ENCODE measurements around the gene FCAR.
"Not testable (repeated sequence)": the region's sequence is repeated elsewhere in the genome, so short reads cannot be mapped to it uniquely, and the experiment has no call there.

The FCAR gene

GRCh38 chr19:54873990-54874389 lies at the start of gene FCAR:
Gene FCAR (plus strand): TSS chr19:54874235. CDS start chr19:54874290, 55 bp downstream.
- Histone ChIP-seq H3K9ac (ENCODE audit: low read depth, low read length) (no peak within 1 kb of the TSS), H3K36me3 (ENCODE audit: insufficient read depth, low read length) (no peaks in the 10 kb centered on the region), H3K4me1 (ENCODE audit: insufficient read depth, low read length) (peaks cover 3% of the 10 kb centered on the region; the same call in 1 of the 2 replicates), H3K9me3 (ENCODE audit: control insufficient read depth, insufficient read depth, low read length) (no peaks in the 10 kb centered on the region; the same call in 1 of the 2 replicates)

- not testable (repeated sequence) for H3K36me3 ChIP-seq (ENCODE audit: insufficient read depth, low read length); H3K4me1 ChIP-seq (ENCODE audit: insufficient read depth, low read length); H3K9me3 ChIP-seq (ENCODE audit: control insufficient read depth, insufficient read depth, low read length)
Observed at GRCh38 chr19:54824416-54824815, 49.6 kb upstream of the FCAR start.

DNA sequence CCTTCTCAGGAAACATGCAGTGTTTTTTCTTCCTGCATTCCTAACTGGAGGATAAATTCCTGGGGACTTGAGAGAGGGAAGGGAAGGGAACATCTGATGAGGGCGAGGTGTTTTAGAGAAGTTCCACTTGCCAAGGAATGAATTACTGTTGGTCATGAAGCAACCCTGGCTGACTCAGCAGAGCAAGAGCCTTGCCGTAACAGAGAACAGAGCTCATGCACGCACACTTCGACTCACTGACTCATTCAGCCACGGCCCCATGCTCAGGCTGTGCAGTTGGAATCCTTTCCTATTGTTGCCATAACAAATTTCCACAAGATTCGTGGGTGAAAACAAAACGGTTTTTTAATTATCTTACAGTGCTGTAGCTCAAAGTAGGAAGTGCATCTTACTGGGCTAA lies 48.7 kb upstream of the FCAR start:
- not testable (repeated sequence) for H3K9ac ChIP-seq (ENCODE audit: low read depth, low read length); H3K9me3 ChIP-seq (ENCODE audit: control insufficient read depth, insufficient read depth, low read length); H3K4me1 ChIP-seq (ENCODE audit: insufficient read depth, low read length); H3K36me3 ChIP-seq (ENCODE audit: insufficient read depth, low read length)

More at GRCh38 chr19:54824416-54824815, 49.6 kb upstream of the FCAR start:
- H3K9ac ChIP-seq (ENCODE audit: low read depth, low read length): not testable (repeated sequence)

DNA sequence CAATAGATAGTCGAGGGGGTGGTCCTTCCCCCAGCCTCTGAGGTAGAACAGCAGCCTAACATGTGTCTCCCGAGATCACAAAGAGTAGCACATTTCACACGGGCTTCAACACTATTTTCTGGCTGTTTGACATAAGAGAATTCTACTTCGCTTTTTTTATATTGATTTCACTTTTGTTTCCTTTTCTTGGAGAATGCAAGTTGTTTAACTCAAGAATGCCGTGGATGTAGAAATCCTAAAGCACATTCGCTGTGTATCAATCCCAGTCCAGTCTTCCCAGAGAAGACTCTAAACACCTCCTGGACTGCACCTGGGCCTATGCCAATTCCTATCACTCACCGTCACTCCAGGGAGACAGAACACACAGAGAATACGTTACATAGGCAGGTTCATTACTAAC lies 46.0 kb upstream of the FCAR start:
- not testable (repeated sequence) for H3K9ac ChIP-seq (ENCODE audit: low read depth, low read length); H3K9me3 ChIP-seq (ENCODE audit: control insufficient read depth, insufficient read depth, low read length); H3K36me3 ChIP-seq (ENCODE audit: insufficient read depth, low read length); H3K4me1 ChIP-seq (ENCODE audit: insufficient read depth, low read length)

GRCh38 chr19:54832496-54832895 lies 41.5 kb upstream of the FCAR start, which contains the start of gene KIR2DS4:
Gene KIR2DS4 (plus strand): TSS chr19:54832676.
- not testable (repeated sequence) for H3K36me3 ChIP-seq (ENCODE audit: insufficient read depth, low read length); H3K9me3 ChIP-seq (ENCODE audit: control insufficient read depth, insufficient read depth, low read length); H3K9ac ChIP-seq (ENCODE audit: low read depth, low read length); H3K4me1 ChIP-seq (ENCODE audit: insufficient read depth, low read length)

GRCh38 chr19:54835126-54835525 lies 38.9 kb upstream of the FCAR start:
- H3K36me3 ChIP-seq (ENCODE audit: insufficient read depth, low read length); H3K4me1 ChIP-seq (ENCODE audit: insufficient read depth, low read length); H3K9ac ChIP-seq (ENCODE audit: low read depth, low read length); H3K9me3 ChIP-seq (ENCODE audit: control insufficient read depth, insufficient read depth, low read length): not testable (repeated sequence)

DNA sequence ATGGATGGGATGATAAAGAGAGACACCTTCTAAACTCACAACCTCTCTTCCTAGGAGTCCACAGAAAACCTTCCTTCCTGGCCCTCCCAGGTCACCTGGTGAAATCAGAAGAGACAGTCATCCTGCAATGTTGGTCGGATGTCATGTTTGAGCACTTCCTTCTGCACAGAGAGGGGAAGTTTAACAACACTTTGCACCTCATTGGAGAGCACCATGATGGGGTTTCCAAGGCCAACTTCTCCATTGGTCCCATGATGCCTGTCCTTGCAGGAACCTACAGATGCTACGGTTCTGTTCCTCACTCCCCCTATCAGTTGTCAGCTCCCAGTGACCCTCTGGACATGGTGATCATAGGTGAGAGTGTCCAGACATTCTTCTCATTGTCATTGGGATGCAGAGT lies 36.5 kb upstream of the FCAR start:
- H3K9me3 ChIP-seq (ENCODE audit: control insufficient read depth, insufficient read depth, low read length); H3K36me3 ChIP-seq (ENCODE audit: insufficient read depth, low read length); H3K4me1 ChIP-seq (ENCODE audit: insufficient read depth, low read length); H3K9ac ChIP-seq (ENCODE audit: low read depth, low read length): not testable (repeated sequence)

DNA sequence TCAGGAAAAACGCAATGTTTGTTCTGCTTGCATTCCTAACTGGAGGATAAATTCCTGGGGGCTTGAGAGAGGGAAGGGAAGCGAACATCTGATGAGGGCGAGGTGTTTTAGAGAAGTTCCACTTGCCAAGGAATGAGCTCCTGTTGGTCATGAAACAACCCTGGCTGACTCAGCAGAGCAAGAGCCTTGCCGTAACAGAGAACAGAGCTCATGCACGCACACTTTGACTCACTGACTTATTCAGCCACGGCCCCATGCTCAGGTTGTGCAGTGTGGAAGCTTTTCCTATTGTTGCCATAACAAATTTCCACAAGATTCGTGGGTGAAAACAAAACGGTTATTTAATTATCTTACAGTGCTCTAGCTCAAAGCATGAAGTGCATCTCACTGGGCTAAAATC lies 30.9 kb upstream of the FCAR start:
- H3K9ac ChIP-seq (ENCODE audit: low read depth, low read length); H3K9me3 ChIP-seq (ENCODE audit: control insufficient read depth, insufficient read depth, low read length); H3K4me1 ChIP-seq (ENCODE audit: insufficient read depth, low read length); H3K36me3 ChIP-seq (ENCODE audit: insufficient read depth, low read length): not testable (repeated sequence)

- H3K9me3 ChIP-seq (ENCODE audit: control insufficient read depth, insufficient read depth, low read length); H3K36me3 ChIP-seq (ENCODE audit: insufficient read depth, low read length); H3K9ac ChIP-seq (ENCODE audit: low read depth, low read length); H3K4me1 ChIP-seq (ENCODE audit: insufficient read depth, low read length): not testable (repeated sequence)
Observed at GRCh38 chr19:54850061-54850640, 23.9 kb upstream of the FCAR start, which contains the start of gene KIR3DL2. Gene KIR3DL2 (plus strand): TSS chr19:54850443. CDS start chr19:54850476, 33 bp downstream.

DNA sequence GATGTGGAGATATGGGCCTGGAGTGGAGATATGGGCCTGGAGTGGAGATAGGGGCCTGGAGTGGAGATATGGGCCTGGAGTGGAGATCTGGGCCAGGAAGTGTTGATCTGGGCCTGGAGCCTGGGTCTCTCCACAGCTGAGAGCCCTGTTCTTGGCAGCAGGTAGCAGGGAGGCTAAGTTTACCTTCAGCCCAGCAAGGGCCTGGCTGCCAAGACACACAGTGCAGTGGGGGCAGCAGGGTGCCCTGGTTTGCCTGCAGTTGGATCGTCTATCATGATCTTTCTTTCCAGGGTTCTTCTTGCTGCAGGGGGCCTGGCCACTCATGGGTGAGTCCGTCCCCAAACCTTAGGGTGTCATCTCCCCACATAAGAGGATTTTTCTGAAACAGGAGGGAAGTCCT lies 23.1 kb upstream of the FCAR start:
- H3K9me3 ChIP-seq (ENCODE audit: control insufficient read depth, insufficient read depth, low read length): no peaks in the 10 kb centered on the region

DNA sequence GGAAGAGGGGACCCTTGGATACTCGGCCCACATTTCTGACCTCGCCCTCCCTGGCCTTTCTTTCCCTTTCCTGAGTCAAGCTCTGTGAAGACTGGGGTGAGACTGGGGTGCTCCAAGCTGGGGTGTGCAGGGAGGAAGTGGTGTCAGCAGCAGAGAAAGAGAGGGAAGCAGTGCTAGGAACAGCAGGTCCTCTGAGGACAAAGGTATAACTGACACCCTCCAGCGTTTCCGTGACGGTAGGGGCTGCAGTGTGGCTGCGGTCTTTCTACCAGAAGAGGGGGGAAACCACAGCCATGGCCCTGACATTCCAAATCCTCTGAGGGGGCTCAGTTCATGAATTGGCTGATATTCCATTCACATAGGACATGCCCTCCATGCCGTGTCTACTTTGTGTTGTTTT lies 22.7 kb upstream of the FCAR start:
- Histone ChIP-seq H3K9me3 (ENCODE audit: control insufficient read depth, insufficient read depth, low read length) (no peaks in the 10 kb centered on the region), H3K36me3 (ENCODE audit: insufficient read depth, low read length) (no peaks in the 10 kb centered on the region), H3K9ac (ENCODE audit: low read depth, low read length) (no peak overlapping the region), H3K4me1 (ENCODE audit: insufficient read depth, low read length) (no peaks in the 10 kb centered on the region)

More for the DNA sequence above, 23.1 kb upstream of the FCAR start:
- H3K36me3 ChIP-seq (ENCODE audit: insufficient read depth, low read length): no peaks in the 10 kb centered on the region
- no peaks in the 10 kb centered on the region for H3K4me1 ChIP-seq (ENCODE audit: insufficient read depth, low read length)
- H3K9ac ChIP-seq (ENCODE audit: low read depth, low read length): no peak overlapping the region

DNA sequence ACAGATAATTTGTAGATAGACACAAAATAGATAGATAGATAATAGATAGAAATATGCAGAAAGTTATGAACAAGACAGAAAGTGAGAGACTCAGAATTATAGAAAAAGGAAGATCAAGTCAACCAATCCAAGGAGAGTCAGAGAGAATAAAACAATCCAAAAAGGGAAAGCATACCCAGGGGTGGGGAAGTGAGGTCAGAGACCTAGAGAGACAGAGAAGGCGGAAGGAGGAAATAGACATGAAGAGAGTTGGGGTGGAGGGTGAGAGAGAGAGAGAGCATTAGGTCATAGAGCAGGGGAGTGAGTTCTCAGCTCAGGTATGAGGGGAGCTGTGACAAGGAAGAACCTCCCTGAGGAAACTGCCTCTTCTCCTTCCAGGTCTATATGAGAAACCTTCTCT lies 18.8 kb upstream of the FCAR start:
- H3K9ac ChIP-seq (ENCODE audit: low read depth, low read length); H3K4me1 ChIP-seq (ENCODE audit: insufficient read depth, low read length); H3K36me3 ChIP-seq (ENCODE audit: insufficient read depth, low read length); H3K9me3 ChIP-seq (ENCODE audit: control insufficient read depth, insufficient read depth, low read length): not testable (repeated sequence)

DNA sequence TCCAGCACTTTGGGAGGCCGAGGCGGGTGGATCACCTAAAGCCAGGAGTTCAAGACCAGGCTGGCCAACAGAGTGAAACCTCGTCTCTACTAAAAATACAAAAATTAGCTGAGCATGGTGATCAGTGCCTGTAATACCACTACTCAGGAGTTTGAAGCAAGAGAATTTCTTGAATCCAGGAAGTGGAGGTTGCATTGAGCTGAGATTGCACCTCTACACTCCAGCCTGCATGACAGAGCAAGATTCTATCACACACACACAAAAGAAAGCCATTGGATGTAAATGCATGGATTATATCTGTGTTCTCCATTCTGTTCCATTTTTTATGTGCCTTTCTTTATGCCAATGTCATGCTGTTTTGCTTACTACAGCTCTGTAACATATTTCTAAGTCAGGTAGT lies 15.6 kb upstream of the FCAR start:
- H3K36me3 ChIP-seq (ENCODE audit: insufficient read depth, low read length); H3K9ac ChIP-seq (ENCODE audit: low read depth, low read length); H3K9me3 ChIP-seq (ENCODE audit: control insufficient read depth, insufficient read depth, low read length): not testable (repeated sequence)

DNA sequence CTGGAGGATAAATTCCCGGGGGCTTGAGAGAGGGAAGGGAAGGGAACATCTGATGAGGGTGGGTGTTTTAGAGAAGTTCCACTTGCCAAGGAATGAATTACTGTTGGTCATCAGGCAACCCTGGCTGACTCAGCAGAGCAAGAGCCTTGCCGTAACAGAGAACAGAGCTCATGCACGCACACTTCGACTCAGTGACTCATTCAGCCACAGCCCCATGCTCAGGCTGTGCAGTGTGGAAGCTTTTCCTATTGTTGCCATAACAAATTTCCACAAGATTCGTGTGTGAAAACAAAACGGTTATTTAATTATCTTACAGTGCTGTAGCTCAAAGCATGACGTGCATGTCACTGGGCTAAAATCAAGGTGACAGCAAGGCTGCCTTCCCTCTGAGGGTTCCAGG lies 14.6 kb upstream of the FCAR start:
- H3K9me3 ChIP-seq (ENCODE audit: control insufficient read depth, insufficient read depth, low read length); H3K4me1 ChIP-seq (ENCODE audit: insufficient read depth, low read length); H3K36me3 ChIP-seq (ENCODE audit: insufficient read depth, low read length); H3K9ac ChIP-seq (ENCODE audit: low read depth, low read length): not testable (repeated sequence)

More for the DNA sequence above, 15.6 kb upstream of the FCAR start:
- not testable (repeated sequence) for H3K4me1 ChIP-seq (ENCODE audit: insufficient read depth, low read length)

GRCh38 chr19:54863459-54863858 lies 10.6 kb upstream of the FCAR start:
- H3K9ac ChIP-seq (ENCODE audit: low read depth, low read length); H3K36me3 ChIP-seq (ENCODE audit: insufficient read depth, low read length); H3K9me3 ChIP-seq (ENCODE audit: control insufficient read depth, insufficient read depth, low read length); H3K4me1 ChIP-seq (ENCODE audit: insufficient read depth, low read length): not testable (repeated sequence)

DNA sequence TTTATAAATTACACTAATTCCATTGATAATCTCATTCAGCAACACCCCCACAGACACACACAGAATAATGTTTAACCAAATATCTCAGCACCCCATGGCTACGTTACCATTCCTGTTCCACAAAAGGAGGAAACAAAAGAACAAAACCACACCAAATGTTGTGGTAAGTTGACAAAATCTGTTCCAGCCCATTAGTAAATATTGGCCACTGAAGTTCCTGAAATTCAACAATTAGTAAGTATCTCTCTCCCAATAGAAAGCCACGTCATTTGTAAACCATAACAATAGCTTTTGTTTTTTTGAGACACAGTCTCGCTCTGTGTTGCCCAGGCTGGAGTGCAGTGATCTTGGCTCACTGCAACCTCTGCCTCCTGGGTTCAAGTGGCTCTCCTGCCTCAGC lies 2.3 kb upstream of the FCAR start:
- H3K9me3 ChIP-seq (ENCODE audit: control insufficient read depth, insufficient read depth, low read length): no peaks in the 10 kb centered on the region; the same call in 1 of the 2 replicates
- H3K9ac ChIP-seq (ENCODE audit: low read depth, low read length): no peak overlapping the region
- H3K36me3 ChIP-seq (ENCODE audit: insufficient read depth, low read length): no peaks in the 10 kb centered on the region
- peaks cover 3% of the 10 kb centered on the region; the same call in 1 of the 2 replicates for H3K4me1 ChIP-seq (ENCODE audit: insufficient read depth, low read length)

Measured in ES-I3 (cell line).